Sigmoid colon (tissue), 7 donors: ENCODE results near the gene CNNM2. TPM values are rescaled to one million over a fixed set of nuclear protein-coding genes. Genes with fewer than 3 reads are reported as not detected.

Source experiments
- DNase-seq: peaks from one replicate; pipeline ENCODE4 v3.0.0-alpha.2; 2019
- H3K27ac ChIP-seq, 4 donors: fragments of 200-600 bp; sonication (generic); one replicate each; pipeline ENCODE4 v1.5.1; 2016 to 2019; ENCODE audit warnings: mild to moderate bottlenecking in 1 of 4
- H3K27me3 ChIP-seq, 3 donors: fragments of 200-600 bp; sonication (generic); one replicate each; pipeline ENCODE4 v1.5.1; 2019; ENCODE audit warnings: mild to moderate bottlenecking in 1 of 3
- H3K36me3 ChIP-seq, 4 donors: fragments of 200-600 bp; sonication (generic); one replicate each; pipeline ENCODE4 v1.5.1; 2016 to 2019
- H3K4me1 ChIP-seq, 4 donors: fragments of 200-600 bp; sonication (generic); one replicate each; pipeline ENCODE4 v1.5.1; 2017 to 2019
- H3K4me3 ChIP-seq, 4 donors: fragments of 200-600 bp; sonication (generic); one replicate each; pipeline ENCODE4 v1.5.1; 2017 to 2019; ENCODE audit warnings: mild to moderate bottlenecking in 2 of 4, moderate library complexity in 1 of 4
- H3K9me3 ChIP-seq, 4 donors: fragments of 200-600 bp in 3 of 4; sonication (generic) in 3 of 4; one replicate each; pipeline versions ENCODE4 v1.5.1 to v1.6.1; 2013 to 2019
- CTCF ChIP-seq, 4 experiments: fragments of 450-650 bp in 3 of 4; fragments of 200-600 bp in 1 of 4; IDR thresholded peaks; one replicate each; pipeline ENCODE4 v1.5.1; 2016 to 2019; ENCODE audit warnings: antibody characterized with exemption in 4 of 4, mild to moderate bottlenecking in 3 of 4, moderate library complexity in 2 of 4
- EP300 ChIP-seq, 4 donors: sonication (generic); formaldehyde crosslinking; IDR thresholded peaks; one replicate each; pipeline ENCODE4 v1.6.1; 2017; ENCODE audit warnings: antibody characterized with exemption in 4 of 4
- POLR2A ChIP-seq, 2 donors: fragments of 450-650 bp; IDR thresholded peaks; one replicate each; pipeline ENCODE4 v1.6.1; 2016; ENCODE audit warnings: antibody characterized with exemption in 2 of 2, mild to moderate bottlenecking in 2 of 2, moderate library complexity in 2 of 2
- POLR2AphosphoS5 ChIP-seq, 4 donors: sonication (generic); formaldehyde crosslinking; IDR thresholded peaks; one replicate each; pipeline ENCODE4 v1.6.1; 2017; ENCODE audit warnings: antibody characterized with exemption in 4 of 4
- WGBS, 2 donors: extraction: QIAGEN DNeasy Blood & Tissue Kit; methylation state at CpG; one replicate each; pipeline ENCODE4 v1.1.7; 2013; 5-methylcytosine and 5-hydroxymethylcytosine counted together
- intact Hi-C: fragments of 100-400 bp; cut with DNase I; formaldehyde crosslinking; loops from one replicate; pipeline ENCODE4 v1.15.1; 2023
- polyA plus RNA-seq, 3 donors: library from polyadenylated mRNA; stranded (reverse); fragments of 200-250 nt; gene quantifications; one replicate each; pipeline ENCODE4 v1.2.3, GENCODE V29; 2013
- total RNA-seq, 4 donors: library from RNA; depleted of rRNA; stranded (reverse); fragments of >200 nt; gene quantifications; one replicate each; pipeline ENCODE4 v1.1.0, GENCODE V29; 2016
- donor health status: healthy with polysubstance abuse.
- donor health status: Bipolar disorder and iron deficiency.
- donor health status: healthy.

The CNNM2 gene
- total and polyA plus RNA-seq, 7 donors, result 2.4 to 11.1 (median 5.8) TPM

GRCh38 chr10:103111918-103112877 lies 194.1 kb downstream of the CNNM2 start:
- H3K4me3 ChIP-seq, result no peak overlapping the region
- H3K36me3 ChIP-seq, result no peaks in the 10 kb centered on the region
- peak overlapping the region; percentile 71 to 78 (median 73) for H3K27ac ChIP-seq
- intact Hi-C loops, result loop anchor here (2.0 kb wide), 1 partner anchor 81 kb away; the partner anchor contains the start of gene NT5C2
- no peaks in the 10 kb centered on the region for H3K9me3 ChIP-seq
- DNase-seq, result no peak
- H3K4me1 ChIP-seq, result peaks cover 2 to 38% (median 30%) of the 10 kb centered on the region in 4 donors
- TF ChIP-seq POLR2AphosphoS5 (IDR thresholded peaks at IDR 0.05) (no peak), POLR2A (IDR thresholded peaks at IDR 0.05) (no peak), CTCF (IDR thresholded peaks at IDR 0.05) (no peak), EP300 (IDR thresholded peaks at IDR 0.05) (no peak)
- H3K27me3 ChIP-seq, result no peaks in the 10 kb centered on the region
- 83 to 90% methylated on average over 4 of the region's 4 CpGs for WGBS, 2 donors

- Histone ChIP-seq H3K4me1 (peaks cover 2 to 33% (median 30%) of the 10 kb centered on the region in 4 donors), H3K36me3 (no peaks in the 10 kb centered on the region), H3K9me3 (no peaks in the 10 kb centered on the region), H3K4me3 (no peak overlapping the region), H3K27me3 (no peaks in the 10 kb centered on the region), H3K27ac (no peak overlapping the region)
- no peak for DNase-seq
- 70 to 87% methylated on average over 6 of the region's 6 CpGs for WGBS, 2 donors
- TF ChIP-seq EP300 (IDR thresholded peaks at IDR 0.05) (no peak), POLR2A (IDR thresholded peaks at IDR 0.05) (no peak), POLR2AphosphoS5 (IDR thresholded peaks at IDR 0.05) (no peak), CTCF (IDR thresholded peaks at IDR 0.05) (no peak)
- intact Hi-C loops, result no loop called here
Observed at GRCh38 chr10:103114876-103115275, 196.8 kb downstream of the CNNM2 start.

GRCh38 chr10:103117247-103117646 lies 199.2 kb downstream of the CNNM2 start:
- intact Hi-C loops, result no loop called here
- Histone ChIP-seq H3K4me1 (peaks cover 1 to 30% (median 25%) of the 10 kb centered on the region in 4 donors), H3K36me3 (no peaks in the 10 kb centered on the region), H3K9me3 (no peaks in the 10 kb centered on the region), H3K27me3 (no peaks in the 10 kb centered on the region), H3K4me3 (no peak overlapping the region), H3K27ac (no peak overlapping the region)
- TF ChIP-seq EP300 (IDR thresholded peaks at IDR 0.05) (no peak), POLR2A (IDR thresholded peaks at IDR 0.05) (no peak), CTCF (IDR thresholded peaks at IDR 0.05) (no peak), POLR2AphosphoS5 (IDR thresholded peaks at IDR 0.05) (no peak)
- WGBS, 2 donors, result 98% methylated on average over 2 of the region's 2 CpGs
- no peak for DNase-seq

- Histone ChIP-seq H3K9me3 (no peaks in the 10 kb centered on the region), H3K27ac (peak overlapping the region in 2 of 4 donors; percentile 8 to 69), H3K27me3 (no peaks in the 10 kb centered on the region), H3K4me1 (peaks cover 0 to 35% (median 27%) of the 10 kb centered on the region in 4 donors), H3K36me3 (no peaks in the 10 kb centered on the region), H3K4me3 (no peak overlapping the region)
- intact Hi-C loops, result no loop called here
- WGBS, 2 donors, result 76 to 83% methylated on average over 2 of the region's 2 CpGs
- DNase-seq, result no peak
- TF ChIP-seq EP300 (IDR thresholded peaks at IDR 0.05) (no peak), POLR2A (IDR thresholded peaks at IDR 0.05) (no peak), POLR2AphosphoS5 (IDR thresholded peaks at IDR 0.05) (no peak), CTCF (IDR thresholded peaks at IDR 0.05) (no peak)
Observed at GRCh38 chr10:103120546-103120945, 202.5 kb downstream of the CNNM2 start.
